B cell (primary cell): ENCODE data around the gene ITSN1.

ENCODE experiments used
- CTCF ChIP-seq: fragments of 200-600 bp; IDR thresholded peaks from one replicate; pipeline ENCODE4 v1.8.0; 2022; ENCODE audit warnings: antibody characterized with exemption, mild to moderate bottlenecking
- EZH2 ChIP-seq: IDR thresholded peaks from 2 replicates; pipeline ENCODE4 v1.6.1; 2012; ENCODE audit warnings: borderline replicate concordance, low read depth, mild to moderate bottlenecking, moderate library complexity, low read length; ENCODE audit not compliant: insufficient read depth, poor library complexity, severe bottlenecking

GRCh38 chr21:33871171-33871570 is 228.9 kb downstream of the ITSN1 start:
- no peak for TF ChIP-seq CTCF
- no peak for TF ChIP-seq EZH2
